ENCODE results near the gene ZAP70.

Gene ZAP70

DNA sequence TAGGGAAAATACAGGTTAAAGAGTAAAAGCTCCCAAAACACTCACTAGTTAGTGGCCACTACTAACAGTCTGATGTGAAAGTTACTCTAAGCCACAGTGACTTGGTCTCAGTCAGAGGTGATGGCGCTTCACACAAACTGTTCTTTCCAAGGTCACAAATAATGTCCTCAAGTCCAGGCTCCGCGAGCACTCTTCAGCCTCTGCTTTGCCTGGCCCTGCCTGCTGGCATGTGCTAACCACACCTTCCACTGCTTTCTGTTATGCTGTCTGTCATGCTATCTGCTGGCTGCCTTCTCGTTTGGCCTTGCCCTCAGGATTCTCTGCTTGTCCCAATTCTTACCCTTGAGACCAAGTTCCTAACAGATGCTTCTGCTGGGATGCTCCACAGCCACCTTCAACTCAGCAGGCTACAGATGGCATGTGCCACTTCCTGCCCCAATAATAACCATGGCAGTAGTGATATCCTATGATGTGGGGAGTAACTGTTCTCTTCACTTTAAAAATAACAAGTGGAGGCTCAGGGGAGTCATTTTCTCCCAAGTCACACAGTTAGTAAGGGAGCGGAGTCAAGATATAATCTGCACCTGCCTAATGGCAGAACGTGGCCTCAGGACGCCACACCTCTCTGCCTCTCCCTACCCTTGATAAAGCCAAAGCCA is 75.7 kb downstream of the ZAP70 start:
- DNase-seq (ENCODE audit: low read depth): no peak
